ENCODE data around the gene MKS1. TPM values are rescaled to one million over a fixed set of nuclear protein-coding genes. Genes with fewer than 3 reads are reported as not detected.

MKS1 gene
- total RNA-seq, 1 experiment from 2014 or later, result 24.8 TPM

- peaks cover 42% of the 10 kb centered on the region for H3K27me3 Mint-ChIP-seq (ENCODE audit: low read depth)
Observed at GRCh38 chr17:58229881-58230280, 10.8 kb upstream of the MKS1 start.

More at GRCh38 chr17:58229881-58230280, 10.8 kb upstream of the MKS1 start:
- H3K14ac ChIP-seq (ENCODE audit: insufficient read depth, low read length), result no peak overlapping the region
- H3K56ac ChIP-seq (ENCODE audit: insufficient read length, low read depth, low read length), result no peak overlapping the region
- H3K18ac ChIP-seq (ENCODE audit: insufficient read length, low read depth, low read length), result no peak overlapping the region
- H4K8ac ChIP-seq (replicated peaks; ENCODE audit: insufficient read length, low read depth, low read length), result no peak overlapping the region
- no peak overlapping the region for H2BK5ac ChIP-seq (ENCODE audit: insufficient read length, low read length)
- no peaks in the 10 kb centered on the region for H3K23me2 ChIP-seq (ENCODE audit: insufficient read length, low read depth, low read length, poor library complexity, severe bottlenecking)
- H3K27me3 ChIP-seq (ENCODE audit: insufficient read depth, low read length), result no peaks in the 10 kb centered on the region
- H3K4me2 ChIP-seq (ENCODE audit: insufficient read depth, insufficient read length, low read length), result no peak overlapping the region
- H2BK20ac ChIP-seq (ENCODE audit: low read depth, low read length, poor library complexity, severe bottlenecking), result no peak overlapping the region
- no peaks in the 10 kb centered on the region for H3K79me2 ChIP-seq (ENCODE audit: insufficient read depth, low read length)
- no peaks in the 10 kb centered on the region for H3K9me3 Mint-ChIP-seq
- no peak overlapping the region for H2AFZ ChIP-seq (ENCODE audit: low read length)
- no peak overlapping the region for H3K23ac ChIP-seq (ENCODE audit: insufficient read length, low read depth, low read length)
- H3K4me3 Mint-ChIP-seq, result no peak overlapping the region
- H3K4me1 Mint-ChIP-seq, result peaks cover 16 to 22% of the 10 kb centered on the region in 2 experiments
- no peak overlapping the region for H4K5ac ChIP-seq (ENCODE audit: insufficient read length, low read depth, low read length)
- H3T11ph ChIP-seq (ENCODE audit: low read length), result no peak overlapping the region
- no peak for TF ChIP-seq CTCF (conservative IDR thresholded peaks at IDR 0.05)
- WGBS (ENCODE audit: extremely low coverage, insufficient read length, low lambda C conversion rate), result no CpG with 5 or more reads among the region's 4 CpGs
- no peaks in the 10 kb centered on the region for H3K79me1 ChIP-seq (ENCODE audit: insufficient read depth, low read depth, low read length, poor library complexity, severe bottlenecking)
- no peak overlapping the region for H3K27ac ChIP-seq (ENCODE audit: insufficient read length, low read depth, low read length)
- no peak overlapping the region for H3K27ac Mint-ChIP-seq
- peaks cover 2% of the 10 kb centered on the region; the same call in 1 of the 2 replicates for H3K4me1 ChIP-seq (ENCODE audit: insufficient read depth, low read length)
- H2AK5ac ChIP-seq (ENCODE audit: insufficient read length, low read length), result no peak overlapping the region
- no peak overlapping the region for H2BK15ac ChIP-seq (ENCODE audit: low read depth, low read length)
- no peak overlapping the region for H2BK12ac ChIP-seq (ENCODE audit: insufficient read length, low read depth, low read length)
- H2BK120ac ChIP-seq (ENCODE audit: low read depth, low read length, poor library complexity, severe bottlenecking), result no peak overlapping the region
- no peak overlapping the region for H3K4ac ChIP-seq (ENCODE audit: low read depth, low read length)
- H3K9me3 ChIP-seq (ENCODE audit: control insufficient read depth, low read depth, low read length), result no peaks in the 10 kb centered on the region
- no peaks in the 10 kb centered on the region for H4K20me1 ChIP-seq (ENCODE audit: control insufficient read depth, insufficient read depth, insufficient read length)
- no peak for DNase-seq
- H4K91ac ChIP-seq (ENCODE audit: insufficient read length, low read depth, low read length), result no peak overlapping the region
- no peak overlapping the region for H3K9ac ChIP-seq (ENCODE audit: extremely low read depth, insufficient read length, low read length)
- no peaks in the 10 kb centered on the region for H3K36me3 Mint-ChIP-seq (ENCODE audit: insufficient read depth in 1 of 3, low read depth in 3 of 3)
